Liver (tissue), 3 donors: ENCODE data around the gene TEK.

Source experiments
- MAX ChIP-seq: IDR thresholded peaks from 2 replicates; pipeline ENCODE4 v1.6.1; 2016; ENCODE audit warnings: antibody characterized with exemption
- RXRA ChIP-seq, 2 donors: IDR thresholded peaks; 2 replicates each; pipeline ENCODE4 v1.6.1; 2017 to 2018; ENCODE audit warnings: antibody characterized with exemption in 2 of 2, mild to moderate bottlenecking in 1 of 2
- TF ChIP-seq, protein P1 (sequence below): fragments of 150-350 bp; IDR thresholded peaks from 2 replicates; pipeline ENCODE4 v1.5.1; 2017; ENCODE audit warnings: improper control_type of control experiment, low read depth, low read length; ENCODE audit not compliant: missing input control
- donor health status: healthy.
- donor health status: healthy.

GRCh38 chr9:27278374-27278773 is 169.3 kb downstream of the TEK start:
- TF ChIP-seq, protein P1, sequence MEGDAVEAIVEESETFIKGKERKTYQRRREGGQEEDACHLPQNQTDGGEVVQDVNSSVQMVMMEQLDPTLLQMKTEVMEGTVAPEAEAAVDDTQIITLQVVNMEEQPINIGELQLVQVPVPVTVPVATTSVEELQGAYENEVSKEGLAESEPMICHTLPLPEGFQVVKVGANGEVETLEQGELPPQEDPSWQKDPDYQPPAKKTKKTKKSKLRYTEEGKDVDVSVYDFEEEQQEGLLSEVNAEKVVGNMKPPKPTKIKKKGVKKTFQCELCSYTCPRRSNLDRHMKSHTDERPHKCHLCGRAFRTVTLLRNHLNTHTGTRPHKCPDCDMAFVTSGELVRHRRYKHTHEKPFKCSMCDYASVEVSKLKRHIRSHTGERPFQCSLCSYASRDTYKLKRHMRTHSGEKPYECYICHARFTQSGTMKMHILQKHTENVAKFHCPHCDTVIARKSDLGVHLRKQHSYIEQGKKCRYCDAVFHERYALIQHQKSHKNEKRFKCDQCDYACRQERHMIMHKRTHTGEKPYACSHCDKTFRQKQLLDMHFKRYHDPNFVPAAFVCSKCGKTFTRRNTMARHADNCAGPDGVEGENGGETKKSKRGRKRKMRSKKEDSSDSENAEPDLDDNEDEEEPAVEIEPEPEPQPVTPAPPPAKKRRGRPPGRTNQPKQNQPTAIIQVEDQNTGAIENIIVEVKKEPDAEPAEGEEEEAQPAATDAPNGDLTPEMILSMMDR: no peak
- TF ChIP-seq RXRA (IDR thresholded peaks at IDR 0.05) (no peak), MAX (no peak)
